ENCODE measurements around the gene ARL5C.

- TF ChIP-seq EZH2 (IDR thresholded peaks at IDR 0.05; ENCODE audit: insufficient read depth, poor library complexity, severe bottlenecking): no peak
- no peak for TF ChIP-seq EZH2phosphoT487 (IDR thresholded peaks at IDR 0.05; ENCODE audit: insufficient read depth, low read depth)
Observed at GRCh38 chr17:39143552-39144093, 22.3 kb downstream of the ARL5C start.
